Thoracic aorta (tissue), 2 donors: ENCODE results near the gene ELF3. TPM values are rescaled to one million over a fixed set of nuclear protein-coding genes. Genes with fewer than 3 reads are reported as not detected.

Experiments used
- ATAC-seq: fragments of 150-250 bp; one replicate; pipeline ENCODE4 v1.8.0; 2017; ENCODE audit warnings: low read depth; ENCODE audit not compliant: insufficient number of reproducible peaks, low FRiP score
- DNase-seq: peaks from one replicate; pipeline ENCODE4 v3.0.0-alpha.2; 2020; ENCODE audit warnings: low spot score
- H3K27ac ChIP-seq, 2 donors: fragments of 200-600 bp; sonication (generic); 1 replicate in 1 of 2; 2 replicates in 1 of 2; pipeline ENCODE4 v1.5.1; 2016; ENCODE audit warnings: mild to moderate bottlenecking in 2 of 2, moderate library complexity in 2 of 2
- H3K27me3 ChIP-seq: fragments of 200-600 bp; sonication (generic); replicated peaks from 2 replicates; pipeline ENCODE4 v1.6.0; 2016; ENCODE audit warnings: mild to moderate bottlenecking; ENCODE audit not compliant: insufficient read depth
- H3K36me3 ChIP-seq: fragments of 200-600 bp; sonication (generic); one replicate; pipeline ENCODE4 v1.5.1; 2016
- H3K4me1 ChIP-seq, 2 donors: fragments of 200-600 bp; sonication (generic); 1 replicate in 1 of 2; 2 replicates in 1 of 2; pipeline versions ENCODE4 v1.5.1 to v1.6.0; 2016; ENCODE audit warnings: low read depth in 2 of 2, mild to moderate bottlenecking in 1 of 2; ENCODE audit not compliant: control insufficient read depth in 1 of 2
- H3K4me3 ChIP-seq: fragments of 200-600 bp; sonication (generic); 2 replicates; pipeline ENCODE4 v1.5.1; 2016; ENCODE audit warnings: mild to moderate bottlenecking
- H3K9me3 ChIP-seq: fragments of 200-600 bp; sonication (generic); 2 replicates; pipeline ENCODE4 v1.5.1; 2016
- CTCF ChIP-seq: fragments of 200-600 bp; sonication (generic); IDR thresholded peaks from one replicate; pipeline ENCODE4 v1.5.1; 2019; ENCODE audit warnings: antibody characterized with exemption
- total RNA-seq, 2 donors: library from RNA; depleted of rRNA; stranded (reverse); fragments of >200 nt; gene quantifications; one replicate each; pipeline versions ENCODE4 v1.1.0 to v1.2.3, GENCODE V29; 2016

ELF3 gene
- total RNA-seq, 2 donors from 2014 or later = 0.95 to 4.9 TPM

- DNase-seq (peak; percentile 75), ATAC-seq (peak; percentile 75)
Observed at GRCh38 chr1:202034683-202035462, 24.5 kb downstream of the ELF3 start.

DNA sequence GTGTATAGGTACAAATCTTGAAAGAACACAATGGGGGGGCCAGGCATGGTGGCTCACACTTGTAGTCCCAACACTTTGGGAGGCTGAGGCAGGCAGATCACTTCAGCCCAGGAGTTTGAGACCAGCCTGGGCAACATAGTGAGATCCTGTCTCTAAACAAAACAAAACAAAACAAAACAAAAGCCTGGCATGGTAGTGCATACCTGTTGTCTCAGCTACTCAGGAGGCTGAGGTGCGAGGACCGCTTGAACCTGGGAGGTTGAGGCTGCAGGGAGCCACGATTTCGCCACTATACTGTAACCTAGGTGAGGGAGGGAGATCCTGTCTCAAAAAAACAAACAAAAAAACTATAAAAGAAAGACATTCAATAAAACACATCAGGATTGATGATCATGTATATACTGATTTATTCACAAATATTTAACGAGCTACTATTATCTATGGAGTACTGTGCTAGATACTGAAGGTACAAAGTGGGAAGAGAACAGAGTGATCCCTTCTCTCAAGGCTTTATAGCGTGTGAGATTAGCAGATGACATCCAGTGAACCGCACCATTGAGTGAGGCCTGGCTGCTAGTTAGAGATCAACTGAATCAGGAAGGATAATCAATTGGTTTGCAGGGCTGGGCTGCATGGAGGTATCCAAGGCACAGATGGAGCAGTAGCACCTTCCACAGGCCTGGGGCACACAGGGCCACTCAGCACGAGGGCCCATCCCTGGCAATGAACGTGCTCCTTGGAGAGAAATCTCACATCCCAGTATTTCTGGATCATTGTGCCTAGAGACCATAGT, 26.4 kb downstream of the ELF3 start:
- Histone ChIP-seq H3K27me3 (no peaks in the 10 kb centered on the region), H3K4me1 (peaks cover 11 to 19% of the 10 kb centered on the region in 2 donors), H3K27ac (no peak overlapping the region), H3K9me3 (no peaks in the 10 kb centered on the region), H3K36me3 (no peaks in the 10 kb centered on the region), H3K4me3 (no peak overlapping the region)
- ATAC-seq = no peak
- no peak for DNase-seq
- TF ChIP-seq CTCF = no peak

More at GRCh38 chr1:202034683-202035462, 24.5 kb downstream of the ELF3 start:
- Histone ChIP-seq H3K27ac (peak overlapping the region; percentile 46 to 83), H3K4me3 (peak overlapping the region; percentile 32), H3K9me3 (no peaks in the 10 kb centered on the region), H3K4me1 (peaks cover 11 to 19% of the 10 kb centered on the region in 2 donors), H3K36me3 (no peaks in the 10 kb centered on the region), H3K27me3 (no peaks in the 10 kb centered on the region)
- TF ChIP-seq CTCF = no peak

GRCh38 chr1:202037706-202038296, 27.4 kb downstream of the ELF3 start:
- Histone ChIP-seq H3K4me3 (no peak overlapping the region), H3K27me3 (no peaks in the 10 kb centered on the region), H3K9me3 (no peaks in the 10 kb centered on the region), H3K27ac (no peak overlapping the region), H3K4me1 (peaks cover 11 to 19% of the 10 kb centered on the region in 2 donors), H3K36me3 (no peaks in the 10 kb centered on the region)
- TF ChIP-seq CTCF = no peak
- ATAC-seq = no peak
- DNase-seq = no peak

GRCh38 chr1:202038688-202039346, 28.4 kb downstream of the ELF3 start:
- no peak overlapping the region for H3K27ac ChIP-seq
- no peak for DNase-seq
- no peak for TF ChIP-seq CTCF
- no peaks in the 10 kb centered on the region for H3K27me3 ChIP-seq
- ATAC-seq = no peak
- no peaks in the 10 kb centered on the region for H3K9me3 ChIP-seq
- peaks cover 11 to 19% of the 10 kb centered on the region in 2 donors for H3K4me1 ChIP-seq
- H3K4me3 ChIP-seq = no peak overlapping the region
- H3K36me3 ChIP-seq = no peaks in the 10 kb centered on the region
